ENCODE measurements around the gene CYP24A1.
"Not testable (repeated sequence)": the region's sequence is repeated elsewhere in the genome, so short reads cannot be mapped to it uniquely, and the experiment has no call there.

The CYP24A1 gene

DNA sequence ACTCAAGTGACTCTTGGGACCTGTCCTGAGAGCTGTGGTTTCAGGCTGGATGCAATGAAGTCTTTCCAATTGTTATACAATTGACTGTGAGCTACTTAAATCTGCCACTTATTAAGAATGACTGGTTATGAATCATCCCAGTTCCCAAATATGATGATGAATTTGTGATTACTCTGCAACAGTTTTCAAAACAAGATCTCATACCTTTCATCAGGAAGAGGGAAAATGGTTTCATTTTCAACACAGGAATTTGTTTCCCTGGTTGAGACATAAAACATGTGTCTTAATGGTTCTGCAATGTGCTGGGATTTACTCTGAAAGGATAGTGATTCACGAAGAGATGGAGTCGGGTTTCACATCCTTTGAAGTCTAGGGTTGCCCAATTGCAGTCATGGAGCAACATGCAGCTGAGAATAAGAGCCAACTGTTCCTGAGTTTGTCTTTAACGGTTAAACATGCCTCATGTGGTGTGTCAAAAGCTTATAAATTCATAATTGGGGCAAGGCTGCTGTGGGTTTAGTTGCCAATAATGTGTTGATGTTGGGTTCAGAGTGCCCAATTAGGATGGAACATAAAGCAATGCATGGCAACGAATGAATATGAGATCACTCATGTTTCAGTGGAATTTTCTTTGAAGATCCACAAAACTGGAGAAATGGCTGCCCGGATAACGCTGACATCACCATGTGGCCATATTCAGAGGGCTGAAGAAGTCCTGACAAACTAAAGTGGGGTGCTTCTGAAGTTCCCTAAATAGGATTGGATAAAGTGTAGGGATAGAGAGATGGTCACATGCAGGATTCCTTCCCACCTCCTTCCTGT lies 41.0 kb downstream of the CYP24A1 start:
- DNase-seq = peak; percentile 56

DNA sequence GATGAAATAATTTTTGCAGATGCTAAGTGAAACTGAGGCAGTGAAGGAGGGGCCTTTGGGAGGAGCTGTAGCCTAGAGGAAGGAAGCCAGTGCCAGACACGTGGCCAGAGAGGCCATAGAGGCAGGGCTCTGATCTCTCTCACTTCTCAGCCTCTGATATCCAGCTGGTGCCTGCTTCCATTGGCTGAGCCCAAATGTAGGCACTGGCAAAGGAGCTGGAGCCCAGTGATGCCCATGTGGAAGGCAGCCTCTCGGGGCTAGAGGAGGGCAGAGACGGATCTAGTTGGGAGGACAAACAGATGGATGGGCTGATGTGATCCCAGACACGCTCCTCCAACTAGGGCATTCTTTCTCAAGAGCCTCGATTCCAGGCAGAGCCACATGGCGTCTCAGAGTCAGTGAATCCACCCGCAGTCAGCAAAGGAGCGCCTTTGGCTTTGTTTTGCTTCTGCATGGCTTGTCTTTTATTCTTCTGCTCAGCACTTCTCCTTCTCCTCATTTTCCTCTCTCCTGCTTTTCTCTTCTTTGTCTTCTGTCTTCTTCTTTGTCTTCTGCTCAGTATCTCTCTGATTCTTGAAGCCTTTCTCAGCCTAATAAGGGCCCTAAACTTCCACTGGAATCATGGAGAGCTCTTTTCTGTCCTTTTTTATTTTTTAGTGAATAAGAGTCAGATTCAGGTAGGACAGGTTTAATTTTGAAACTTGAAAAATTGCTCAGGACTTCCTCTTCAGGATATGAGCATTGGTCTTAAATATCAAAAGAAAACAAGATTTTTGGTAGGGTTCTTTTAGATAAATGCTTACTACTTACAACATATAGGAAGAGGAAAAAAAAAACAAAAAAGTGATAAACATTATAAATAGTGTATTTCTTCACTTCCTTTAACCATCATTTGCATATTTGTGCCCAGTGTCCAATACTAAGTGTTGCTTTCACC lies 41.8 kb downstream of the CYP24A1 start:
- DNase-seq = no peak

DNA sequence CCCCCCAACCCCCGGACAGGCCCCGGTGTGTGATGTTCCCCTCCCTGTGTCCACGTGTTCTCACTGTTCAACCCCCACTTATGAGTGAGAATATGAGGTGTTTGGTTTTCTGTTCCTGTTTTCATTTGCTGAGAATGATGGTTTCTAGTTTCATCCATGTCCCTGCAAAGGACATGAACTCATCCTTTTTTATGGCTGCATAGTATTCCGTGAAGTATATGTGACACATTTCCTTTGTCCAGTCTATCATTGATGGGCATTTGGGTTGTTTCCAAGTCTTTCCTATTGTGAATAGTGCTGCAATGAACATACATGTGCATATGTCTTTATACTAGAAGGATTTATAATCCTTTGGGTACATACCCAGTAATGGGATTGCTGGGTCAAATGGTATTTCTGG lies 42.7 kb downstream of the CYP24A1 start:
- not testable (repeated sequence) for DNase-seq

DNA sequence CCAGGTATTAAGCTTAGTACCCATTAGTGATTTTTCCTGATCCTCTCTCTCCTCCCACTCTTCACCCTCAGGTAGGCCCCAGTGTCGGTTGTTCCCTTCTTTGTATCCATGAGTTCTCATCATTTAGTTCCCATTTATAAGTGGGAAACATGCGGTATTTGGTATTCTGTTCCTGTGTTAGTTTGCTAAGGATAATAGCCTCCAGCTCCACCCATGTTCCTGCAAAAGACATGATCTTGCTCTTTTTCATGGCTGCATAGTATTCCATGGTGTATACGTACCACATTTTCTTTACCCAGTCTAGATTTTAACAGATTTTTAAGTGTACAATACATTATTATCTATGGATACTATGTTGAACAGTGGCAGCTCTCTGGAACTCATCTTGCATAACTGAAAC lies 44.4 kb downstream of the CYP24A1 start:
- DNase-seq = no peak

DNA sequence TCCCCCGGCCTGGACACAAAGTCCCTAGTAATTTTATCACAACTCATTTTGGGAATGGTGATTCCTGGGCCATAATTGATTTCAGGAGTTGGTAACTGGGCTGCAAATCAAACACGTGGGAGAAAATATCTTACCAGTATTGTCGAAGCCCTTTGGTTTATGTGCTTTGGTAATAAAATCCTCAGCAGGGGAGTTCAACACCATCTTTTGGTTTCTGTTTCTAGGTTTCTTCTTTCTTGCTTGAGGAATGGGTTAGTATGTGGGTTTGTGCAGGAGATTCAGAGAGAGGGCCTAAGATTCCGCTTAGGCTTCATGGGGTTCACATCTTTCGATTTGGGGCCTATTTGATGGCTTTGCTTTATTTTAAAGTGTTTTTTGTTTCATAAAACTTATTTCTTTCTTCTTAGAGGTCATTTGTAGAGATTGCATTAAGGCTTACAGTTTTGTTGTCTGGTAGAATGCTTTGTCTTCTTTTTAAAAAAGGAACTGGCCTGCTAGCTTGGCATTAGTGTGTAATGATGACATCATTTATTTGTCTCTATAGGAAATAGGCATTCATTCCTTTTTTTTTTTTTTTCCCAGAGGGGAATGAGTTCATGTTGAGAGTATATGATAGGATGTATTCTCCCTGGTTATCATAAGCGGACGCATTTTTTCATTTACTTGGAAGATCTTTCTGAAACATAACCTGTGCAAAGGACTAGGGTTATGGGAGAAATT lies 45.8 kb downstream of the CYP24A1 start:
- no peak for DNase-seq

DNA sequence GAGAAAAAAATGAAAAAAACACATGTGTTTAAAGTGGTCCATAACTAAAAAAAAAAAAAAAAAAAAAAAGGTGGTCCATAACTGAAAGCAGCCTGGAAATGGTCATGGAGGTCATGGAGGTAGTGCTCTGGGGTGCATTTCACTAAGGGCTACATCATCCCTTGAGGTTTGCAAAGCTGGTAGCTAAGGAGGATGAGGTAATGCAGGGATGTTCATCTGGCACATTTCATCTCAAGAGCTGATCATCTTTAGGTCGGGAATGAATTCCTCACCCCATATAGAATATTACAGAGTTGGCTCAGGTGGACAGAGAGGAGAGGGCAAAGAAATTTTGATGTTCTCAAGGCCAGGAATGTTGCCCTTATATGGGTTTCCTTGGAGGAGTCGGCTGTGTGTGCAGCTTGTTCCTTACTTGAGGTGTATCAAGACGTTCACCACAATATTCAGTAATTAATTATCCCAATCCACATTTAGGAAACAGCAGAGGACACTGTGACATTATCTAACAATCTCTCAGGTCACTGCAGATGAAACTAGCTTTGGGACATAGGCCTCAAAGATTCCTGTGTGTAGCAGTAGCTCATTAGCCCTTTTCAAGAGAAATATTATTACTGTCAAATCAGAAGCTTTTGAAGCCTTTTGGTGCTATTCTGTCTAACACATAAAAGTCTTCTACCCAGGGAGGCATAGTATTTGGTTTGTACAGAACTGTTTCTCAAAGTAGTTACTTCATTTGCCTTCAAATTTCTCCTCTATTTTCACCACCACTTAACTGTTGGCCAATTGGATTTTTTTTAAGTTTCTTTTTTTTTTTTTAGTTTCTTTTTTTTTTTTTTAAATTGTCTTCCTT lies 46.8 kb downstream of the CYP24A1 start:
- no peak for DNase-seq

DNA sequence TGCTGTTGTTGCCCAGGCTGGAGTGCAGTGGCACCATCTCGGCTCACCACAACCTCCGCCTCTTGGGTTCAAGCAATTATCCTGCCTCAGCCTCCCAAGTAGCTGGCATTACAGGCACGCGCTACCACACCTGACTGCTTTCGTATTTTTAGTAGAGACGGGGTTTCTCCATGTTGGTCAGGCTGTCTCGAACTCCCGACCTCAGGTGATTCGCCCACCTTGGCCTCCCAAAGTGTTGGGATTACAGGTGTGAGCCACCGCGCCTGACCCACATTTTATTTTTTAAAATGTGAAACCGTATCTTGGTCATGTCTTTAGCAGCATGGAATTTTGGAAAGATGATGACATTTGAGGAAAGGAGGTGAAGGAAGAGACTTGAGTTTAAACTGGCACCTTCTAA lies 47.5 kb downstream of the CYP24A1 start:
- not testable (repeated sequence) for DNase-seq

DNA sequence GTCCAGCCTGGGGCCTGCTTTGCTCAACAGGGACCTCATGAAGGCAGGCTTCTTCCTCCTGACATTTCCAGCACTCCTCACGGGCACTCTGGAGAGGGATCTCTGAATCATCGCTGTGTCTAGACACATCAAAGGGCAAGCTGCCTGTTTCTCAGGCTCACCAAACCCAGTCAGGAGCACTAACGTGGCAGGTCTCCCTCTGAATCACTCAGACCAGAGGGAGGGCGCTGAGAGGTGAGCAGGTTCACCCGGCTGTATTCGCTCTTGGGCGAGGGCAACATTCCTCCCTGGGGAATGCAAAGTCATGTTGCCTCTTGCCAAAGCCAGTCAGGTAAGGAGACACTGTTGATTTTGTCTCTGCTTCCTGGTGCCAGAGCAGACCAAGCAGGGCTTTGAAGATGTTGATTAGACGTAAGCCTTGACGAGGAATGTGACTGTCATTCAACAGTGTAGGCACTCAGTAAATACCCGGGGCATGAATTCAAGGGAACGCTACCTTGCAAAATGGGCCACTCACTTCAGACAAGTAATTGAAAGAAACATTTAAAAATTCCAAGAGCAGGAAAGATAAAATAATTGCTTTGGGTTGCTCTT lies 50.1 kb downstream of the CYP24A1 start:
- DNase-seq = peak; percentile 95

DNA sequence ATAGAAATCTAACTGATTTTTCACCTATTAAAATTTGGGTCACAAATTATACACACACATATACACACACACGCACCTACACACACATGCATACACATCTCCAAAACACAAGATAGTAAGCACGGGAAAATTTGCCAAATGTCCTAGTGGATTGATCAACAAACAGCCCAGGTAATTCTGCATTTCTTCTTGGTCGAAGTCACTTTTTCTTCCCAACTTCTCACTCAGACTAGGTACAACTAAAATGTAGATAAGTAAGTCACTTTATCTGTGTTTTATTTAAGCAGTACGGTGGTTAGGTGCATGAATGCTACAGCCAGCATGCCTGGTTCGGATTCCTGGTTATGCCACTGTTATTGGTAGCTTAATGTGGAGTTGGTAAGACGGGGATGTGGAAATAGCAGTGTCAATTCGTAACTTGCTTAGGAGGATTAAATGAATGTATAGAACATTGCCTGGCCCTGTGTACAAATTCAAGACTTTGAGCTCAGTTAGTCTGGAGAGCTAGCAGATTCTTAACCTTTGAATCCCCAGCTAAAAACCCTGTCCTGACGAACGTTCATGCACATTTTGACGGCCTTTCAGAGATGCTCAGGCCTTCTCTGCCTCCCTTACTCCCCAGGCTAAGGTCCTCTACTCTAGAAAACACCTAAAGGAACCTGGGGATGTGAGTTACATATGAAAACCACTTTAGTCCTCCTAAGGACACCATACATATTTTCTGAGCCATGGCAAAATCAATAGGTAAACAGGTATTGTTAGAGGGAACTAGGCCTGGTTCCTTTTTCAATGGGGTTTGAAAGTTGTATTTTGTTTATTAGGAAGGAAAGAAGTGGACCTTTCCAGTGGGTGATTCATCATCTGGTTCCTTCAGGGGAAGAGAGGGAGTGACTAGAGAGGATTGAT lies 50.9 kb downstream of the CYP24A1 start:
- DNase-seq = no peak

DNA sequence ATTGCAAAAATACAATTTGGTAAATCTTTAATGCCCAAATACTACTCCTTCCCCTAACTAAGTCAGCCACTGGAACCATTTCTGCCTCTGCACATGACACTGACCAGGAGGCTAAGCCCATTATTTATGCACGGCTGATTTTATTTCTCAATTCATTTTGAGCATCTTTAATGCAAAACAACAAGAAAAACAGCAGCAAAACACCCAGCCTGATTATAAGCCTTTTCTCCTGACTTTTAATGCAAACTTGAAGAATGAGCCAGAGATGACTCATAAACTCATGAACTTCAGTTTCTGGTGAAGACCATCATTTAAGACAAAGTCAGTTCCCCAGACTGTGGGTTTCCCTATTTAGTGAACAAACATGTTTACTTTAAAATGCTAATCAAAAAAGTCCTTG lies 51.6 kb downstream of the CYP24A1 start:
- DNase-seq = no peak

DNA sequence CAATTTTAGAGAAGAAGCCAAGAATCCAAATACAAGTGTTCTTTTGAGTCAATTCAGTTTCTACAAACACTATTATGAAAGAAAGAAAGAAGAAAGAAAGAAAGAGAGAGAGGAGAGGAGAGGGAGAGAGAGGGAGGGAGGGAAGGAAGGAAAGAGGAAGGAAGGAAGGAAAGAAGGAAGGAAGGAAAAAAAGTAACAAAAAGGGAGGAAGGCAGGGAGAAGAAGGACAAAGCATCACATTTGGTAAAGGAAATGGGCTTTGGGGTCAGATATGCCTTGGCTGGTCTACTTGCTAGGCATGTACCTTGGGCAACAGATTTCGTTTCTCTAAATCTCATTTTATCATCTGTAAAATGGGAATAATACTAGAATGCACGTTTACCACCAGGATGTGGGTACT lies 54.0 kb downstream of the CYP24A1 start:
- no peak for DNase-seq

DNA sequence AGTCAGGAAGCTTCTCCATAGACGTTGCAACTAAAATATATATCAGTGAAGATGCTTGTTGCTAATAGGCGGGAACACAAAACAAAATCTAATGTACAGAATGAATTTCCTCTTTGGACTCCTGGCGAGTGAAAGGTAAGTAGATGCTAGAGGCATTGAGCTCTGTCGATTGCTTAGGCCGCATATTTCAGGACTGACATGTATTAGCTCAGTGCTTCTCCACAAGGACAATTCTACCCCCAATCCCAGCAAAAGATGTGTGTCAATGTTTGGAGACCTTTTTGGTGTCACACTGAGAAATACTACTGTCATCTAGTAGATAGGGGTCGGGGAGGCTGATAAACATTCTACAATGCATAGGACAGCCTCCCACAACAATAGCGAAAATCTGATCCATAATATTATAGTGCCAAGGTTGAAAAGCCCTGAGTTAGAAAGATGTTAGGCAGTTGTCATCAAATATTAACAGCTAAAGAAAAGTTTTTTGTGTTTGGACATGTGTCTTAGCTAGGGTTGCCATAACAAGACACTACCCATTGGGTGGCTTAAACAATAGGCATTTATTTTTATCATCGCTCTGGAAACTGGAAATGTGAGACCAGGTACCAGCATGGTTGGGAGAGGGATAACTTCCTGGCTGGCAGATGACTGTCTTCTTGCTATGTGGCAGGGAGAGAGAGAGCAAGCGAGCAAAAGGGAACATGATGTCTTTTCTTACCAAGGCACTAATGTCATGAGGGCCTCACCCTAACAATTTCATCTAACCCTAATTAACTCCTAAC lies 55.4 kb downstream of the CYP24A1 start:
- peak; percentile 7 for DNase-seq

DNA sequence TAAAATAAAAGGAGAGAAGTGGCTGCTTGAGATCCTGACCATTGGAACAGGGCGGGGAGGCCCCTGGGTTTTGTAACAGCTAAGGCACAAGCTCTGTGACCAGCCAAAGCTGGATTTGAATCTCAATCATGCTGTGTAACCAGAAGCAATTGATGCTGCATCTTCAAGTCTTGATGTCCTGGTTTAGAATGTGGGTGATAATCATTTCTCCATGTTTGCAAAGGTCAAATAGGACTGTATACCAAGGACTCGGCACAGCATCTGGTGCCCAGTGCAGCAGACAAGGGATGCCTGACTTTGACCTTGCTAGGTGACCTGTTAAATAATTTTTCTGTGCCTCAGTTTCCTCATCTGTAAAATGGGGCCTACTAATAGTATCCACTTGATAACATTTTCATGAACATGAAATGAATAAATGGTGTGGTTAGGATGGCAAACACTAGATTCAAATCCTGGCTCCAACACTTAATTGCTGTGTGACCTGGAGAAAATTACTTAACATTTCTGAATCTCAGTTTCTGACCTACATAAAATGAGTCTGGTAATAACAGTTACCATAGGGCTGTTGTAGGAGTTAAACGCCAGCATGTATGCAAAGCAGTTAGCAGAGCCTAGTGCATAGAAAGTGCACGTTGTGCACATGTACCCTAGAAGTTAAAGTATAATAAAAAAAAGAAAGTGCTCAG lies 57.1 kb downstream of the CYP24A1 start:
- DNase-seq = no peak

DNA sequence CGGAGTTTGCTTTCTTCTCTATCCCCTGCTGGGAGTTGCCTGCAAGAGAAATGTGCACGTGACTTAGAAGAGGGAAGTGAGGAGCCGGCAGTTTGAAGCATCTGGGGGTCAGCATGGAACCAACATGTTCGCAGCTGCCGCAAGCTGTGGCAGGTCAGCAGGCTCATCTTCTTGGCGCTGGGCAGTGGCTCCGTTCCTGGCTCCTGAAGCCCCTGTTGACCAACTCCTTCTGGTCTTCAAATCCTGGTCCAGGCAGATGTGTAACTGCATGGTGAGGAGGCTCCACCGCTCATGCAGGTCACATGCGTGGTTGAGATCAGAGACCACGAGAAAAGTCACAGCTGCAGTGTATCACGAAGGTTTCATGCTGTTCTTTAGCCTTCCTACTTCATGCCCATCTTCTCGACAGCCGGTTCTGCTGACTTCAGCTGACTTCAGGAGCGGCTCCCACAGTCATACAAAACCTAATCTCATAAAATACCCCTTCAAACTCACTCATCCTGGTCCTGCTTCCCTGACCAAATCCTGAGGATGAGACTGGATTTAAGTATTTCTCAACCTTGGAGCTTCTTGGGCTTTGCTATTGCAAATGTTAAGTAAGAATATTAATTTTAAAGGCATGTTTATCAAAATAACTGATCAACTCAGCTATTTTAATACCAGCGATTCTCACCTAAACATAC lies 58.5 kb downstream of the CYP24A1 start:
- DNase-seq = no peak

DNA sequence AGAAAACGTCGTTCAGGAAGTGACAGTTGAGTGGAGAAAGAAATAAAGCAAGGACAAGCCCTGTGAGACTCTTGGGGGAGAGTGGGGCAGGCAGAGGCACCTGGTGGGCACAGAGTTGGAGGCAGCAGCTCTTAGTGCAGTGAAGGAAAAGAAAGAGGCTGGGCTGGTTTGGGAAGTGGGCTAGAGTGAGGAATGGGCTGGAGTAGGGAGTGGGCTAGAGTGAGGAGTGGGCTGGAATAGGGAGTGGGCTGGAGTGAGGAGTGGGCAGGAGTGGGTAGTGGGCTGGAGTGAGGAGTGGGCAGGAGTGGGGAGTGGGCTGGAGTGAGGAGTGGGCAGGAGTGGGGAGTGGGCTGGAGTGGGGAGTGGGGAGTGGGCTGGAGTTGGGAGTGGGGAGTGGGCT lies 59.7 kb downstream of the CYP24A1 start:
- no peak for DNase-seq

DNA sequence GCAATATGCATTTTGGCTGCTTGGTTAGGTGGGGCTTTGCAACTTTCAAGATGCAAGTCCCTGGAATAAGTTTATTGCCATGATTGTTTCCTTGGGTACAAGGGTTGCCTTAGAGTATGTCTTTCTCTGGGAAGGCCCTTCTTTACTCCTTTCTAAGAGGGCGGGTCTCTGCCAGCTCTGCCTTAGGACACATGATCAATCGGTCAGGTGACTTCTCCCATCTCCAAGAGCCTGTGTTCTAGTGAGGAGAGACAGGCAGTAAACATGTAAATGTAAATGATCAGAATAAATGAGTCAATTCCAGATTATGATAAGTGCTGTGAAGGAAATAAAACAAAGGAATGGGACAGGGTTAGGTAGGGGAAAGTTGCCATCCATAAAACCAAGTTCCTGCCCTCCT lies 60.2 kb downstream of the CYP24A1 start:
- no peak for DNase-seq

DNA sequence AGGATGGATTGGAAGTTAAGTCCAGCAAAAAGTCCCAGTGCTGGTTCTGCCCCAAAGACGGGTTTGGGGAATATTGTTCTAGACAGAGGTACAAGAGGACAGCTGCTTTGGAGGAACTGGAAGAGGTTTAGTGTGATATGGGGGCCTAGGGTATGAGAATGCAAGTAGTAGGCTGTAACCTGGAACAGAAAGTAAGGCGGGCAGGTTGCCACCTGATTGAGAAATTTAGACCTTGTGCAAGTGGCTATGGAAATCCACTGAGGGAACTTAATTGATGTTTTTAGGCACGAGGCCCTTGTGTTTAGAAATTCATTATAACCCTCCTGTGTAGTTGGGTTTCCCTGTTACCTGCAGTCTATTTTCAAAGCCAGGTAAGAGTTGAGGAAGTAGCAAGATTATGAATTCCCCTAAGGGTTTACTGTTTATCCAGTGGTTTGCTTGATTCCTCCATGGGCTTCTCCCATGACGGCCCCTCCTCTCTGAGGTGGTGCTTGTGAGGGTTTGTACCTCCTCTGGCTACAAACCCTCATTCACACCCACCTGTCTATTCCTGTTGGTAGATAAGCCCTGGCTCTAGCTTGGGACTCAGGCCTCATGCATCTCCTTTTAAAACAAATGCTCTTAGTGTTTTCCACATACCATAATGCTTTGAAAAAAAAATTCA lies 61.4 kb downstream of the CYP24A1 start:
- no peak for DNase-seq

DNA sequence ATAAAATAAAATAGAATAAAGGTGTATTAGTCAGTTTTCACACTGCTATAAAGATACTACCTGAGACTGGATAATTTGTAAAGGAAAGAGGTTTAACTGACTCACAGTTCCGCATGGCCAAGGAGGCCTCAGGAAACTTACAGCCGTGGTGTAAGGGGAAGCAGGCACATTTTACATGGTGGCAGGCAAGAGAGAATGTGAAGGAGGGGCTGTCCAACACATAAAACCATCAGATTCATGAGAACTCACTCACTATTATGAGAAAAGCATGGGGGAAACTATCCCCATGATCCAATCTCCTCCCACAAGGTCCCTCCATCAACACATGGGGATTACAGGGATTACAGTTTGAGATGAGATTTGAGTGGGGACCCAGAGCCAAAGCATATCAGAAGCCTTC lies 62.3 kb downstream of the CYP24A1 start:
- no peak for DNase-seq

Data from DMS153 (cell line).